Left lung (tissue), 10 donors: ENCODE measurements around the gene MUTYH. TPM values are rescaled to one million over a fixed set of nuclear protein-coding genes. Genes with fewer than 3 reads are reported as not detected.

Source experiments
- ATAC-seq: fragments of 200-7000 bp; cut with Tn5 transposase; one replicate; pipeline ENCODE4 v1.9.1; 2020; ENCODE audit warnings: moderate library complexity
- DNase-seq, 4 donors: peaks; one replicate each; pipeline ENCODE4 v3.0.0-alpha.2; 2013 to 2020
- H3K27ac ChIP-seq, 2 donors: fragments of 200-600 bp; sonication (generic) in 1 of 2; one replicate each; pipeline versions ENCODE4 v1.5.0 to v1.8.0; 2020 to 2021
- H3K27me3 ChIP-seq, 2 donors: fragments of 200-600 bp; sonication (generic) in 1 of 2; one replicate each; pipeline versions ENCODE4 v1.5.0 to v1.8.0; 2020 to 2021
- H3K36me3 ChIP-seq, 2 donors: fragments of 200-600 bp; sonication (generic) in 1 of 2; one replicate each; pipeline versions ENCODE4 v1.5.0 to v1.8.0; 2020 to 2021
- H3K4me1 ChIP-seq, 2 donors: fragments of 200-600 bp; one replicate each; pipeline ENCODE4 v1.8.0; 2021
- H3K4me3 ChIP-seq, 2 donors: fragments of 200-600 bp; sonication (generic) in 1 of 2; one replicate each; pipeline versions ENCODE4 v1.5.0 to v1.8.0; 2020 to 2021; ENCODE audit warnings: mild to moderate bottlenecking in 1 of 2
- H3K9me3 ChIP-seq, 2 donors: fragments of 200-600 bp; sonication (generic) in 1 of 2; one replicate each; pipeline versions ENCODE4 v1.5.0 to v1.8.0; 2020 to 2021
- CTCF ChIP-seq, 2 donors: fragments of 200-600 bp; sonication (generic) in 1 of 2; IDR thresholded peaks; one replicate each; pipeline versions ENCODE4 v1.5.0 to v1.8.0; 2021; ENCODE audit warnings: antibody characterized with exemption in 2 of 2
- intact Hi-C, 2 donors: fragments of 100-400 bp; cut with DNase I; formaldehyde crosslinking; loops; one replicate each; pipeline versions ENCODE4 v1.11.2 to v1.14.2; 2022
- polyA plus RNA-seq, 6 donors: library from polyadenylated mRNA; unstranded; fragments of 120-200 nt; gene quantifications; one replicate each; pipeline ENCODE4 v1.2.1, GENCODE V29; 2013; ENCODE audit not compliant: insufficient read length in 6 of 6
- total RNA-seq, 2 donors: library from RNA; stranded (reverse); fragmentation: NEBNext Ultra II Directional; extraction: Animal tissue kit (Norgen Biotek cat#: 25700); gene quantifications; one replicate each; pipeline ENCODE4 v1.2.1, GENCODE V29; 2021
- donor health status: DM: no; HTN: yes; CAD: no.
- donor health status: DM: no; HTN: no; CAD: no.

Gene MUTYH
- total and polyA plus RNA-seq, 8 donors = 15.4 to 33.6 (median 27.7) TPM

GRCh38 chr1:45306905-45307304, 33.3 kb downstream of the MUTYH start:
- intact Hi-C loops = no loop called here
- peaks cover 15% of the 10 kb centered on the region in 2 donors for H3K4me1 ChIP-seq
- no peaks in the 10 kb centered on the region for H3K27me3 ChIP-seq
- no peak overlapping the region for H3K27ac ChIP-seq
- no peaks in the 10 kb centered on the region for H3K36me3 ChIP-seq
- no peaks in the 10 kb centered on the region for H3K9me3 ChIP-seq
- DNase-seq = no peak
- no peak for TF ChIP-seq CTCF (IDR thresholded peaks at IDR 0.05)
- no peak overlapping the region for H3K4me3 ChIP-seq
- ATAC-seq = no peak

- TF ChIP-seq CTCF (IDR thresholded peaks at IDR 0.05) = no peak
- Histone ChIP-seq H3K27ac (no peak overlapping the region), H3K4me3 (no peak overlapping the region), H3K9me3 (no peaks in the 10 kb centered on the region), H3K36me3 (no peaks in the 10 kb centered on the region), H3K4me1 (peaks cover 15% of the 10 kb centered on the region in 2 donors), H3K27me3 (no peaks in the 10 kb centered on the region)
- no peak for DNase-seq
- intact Hi-C loops = no loop called here
- ATAC-seq = no peak
Observed at GRCh38 chr1:45306319-45306718, 33.9 kb downstream of the MUTYH start.

- no peak for TF ChIP-seq CTCF (IDR thresholded peaks at IDR 0.05)
Observed at GRCh38 chr1:45305231-45305630, 35.0 kb downstream of the MUTYH start.

GRCh38 chr1:45304311-45305081, 35.7 kb downstream of the MUTYH start:
- peak overlapping the region; percentile 60 to 77 for H3K4me3 ChIP-seq
- ATAC-seq (peak; percentile 1), DNase-seq (peak in 1 of 4 donors; percentile 31)
- intact Hi-C loops = loop anchor here in 1 of 2 donors (5.0 kb wide), 2 partner anchors 188 to 292 kb away; partner anchors contain the start of genes HECTD3, TESK2 and UROD
- no peaks in the 10 kb centered on the region for H3K36me3 ChIP-seq
- no peaks in the 10 kb centered on the region for H3K9me3 ChIP-seq
- H3K4me1 ChIP-seq = peaks cover 15 to 18% of the 10 kb centered on the region in 2 donors
- TF ChIP-seq CTCF (IDR thresholded peaks at IDR 0.05) = no peak
- H3K27ac ChIP-seq = peak overlapping the region; percentile 89 to 94
- H3K27me3 ChIP-seq = no peaks in the 10 kb centered on the region

More at GRCh38 chr1:45305231-45305630, 35.0 kb downstream of the MUTYH start:
- Histone ChIP-seq H3K36me3 (no peaks in the 10 kb centered on the region), H3K4me1 (peaks cover 15 to 18% of the 10 kb centered on the region in 2 donors), H3K9me3 (no peaks in the 10 kb centered on the region), H3K4me3 (no peak overlapping the region), H3K27me3 (no peaks in the 10 kb centered on the region), H3K27ac (no peak overlapping the region)
- no peak for ATAC-seq
- intact Hi-C loops = no loop called here
- no peak for DNase-seq

- DNase-seq (peak; percentile 96 to 100 (median 99)), ATAC-seq (peak; percentile 96)
- intact Hi-C loops = loop anchor here in 1 of 2 donors (5.0 kb wide), 2 partner anchors 189 to 291 kb away; partner anchors contain the start of genes HECTD3, TESK2 and UROD
- H3K4me1 ChIP-seq = peaks cover 15 to 18% of the 10 kb centered on the region in 2 donors
- H3K4me3 ChIP-seq = peak overlapping the region; percentile 60 to 77
- peak; percentile 53 to 55 for TF ChIP-seq CTCF (IDR thresholded peaks at IDR 0.05)
- no peaks in the 10 kb centered on the region for H3K36me3 ChIP-seq
- no peaks in the 10 kb centered on the region for H3K27me3 ChIP-seq
- H3K27ac ChIP-seq = peak overlapping the region; percentile 89 to 94
- H3K9me3 ChIP-seq = no peaks in the 10 kb centered on the region
Observed at GRCh38 chr1:45303520-45304310, 36.5 kb downstream of the MUTYH start.
